ENCODE measurements around the gene TRIM33.
"Not testable (repeated sequence)": the region's sequence is repeated elsewhere in the genome, so short reads cannot be mapped to it uniquely, and the experiment has no call there.

The TRIM33 gene

DNA sequence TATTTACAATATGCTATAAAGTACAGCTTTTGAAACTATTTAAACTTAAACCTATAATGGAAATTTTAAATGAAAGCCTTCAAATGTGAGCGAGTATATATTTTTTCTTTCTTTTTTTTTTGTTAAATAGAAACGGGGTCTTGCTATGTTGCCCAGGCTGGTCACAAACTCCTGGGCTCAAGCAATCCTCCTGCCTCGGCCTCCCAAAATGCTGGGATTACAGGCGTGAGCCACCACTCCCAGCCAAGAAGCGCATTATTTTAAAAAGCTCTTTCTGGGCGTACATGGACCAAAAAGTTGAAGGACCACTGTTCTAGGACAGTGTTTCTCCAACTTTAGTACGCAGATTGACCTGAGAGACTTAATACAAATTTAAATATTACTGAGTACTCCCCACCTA lies 87.5 kb downstream of the TRIM33 start:
- no peak for DNase-seq (ENCODE audit: low read depth in 2 of 2)

GRCh38 chr1:114418948-114419347 lies 92.1 kb downstream of the TRIM33 start:
- not testable (repeated sequence) for DNase-seq (ENCODE audit: low read depth in 2 of 2)

- no peak for DNase-seq (ENCODE audit: low read depth in 2 of 2)
Measured at GRCh38 chr1:114397601-114398000, 113.4 kb downstream of the TRIM33 start.

GRCh38 chr1:114395863-114396262 lies 115.1 kb downstream of the TRIM33 start:
- DNase-seq (ENCODE audit: low read depth in 2 of 2), result no peak

DNA sequence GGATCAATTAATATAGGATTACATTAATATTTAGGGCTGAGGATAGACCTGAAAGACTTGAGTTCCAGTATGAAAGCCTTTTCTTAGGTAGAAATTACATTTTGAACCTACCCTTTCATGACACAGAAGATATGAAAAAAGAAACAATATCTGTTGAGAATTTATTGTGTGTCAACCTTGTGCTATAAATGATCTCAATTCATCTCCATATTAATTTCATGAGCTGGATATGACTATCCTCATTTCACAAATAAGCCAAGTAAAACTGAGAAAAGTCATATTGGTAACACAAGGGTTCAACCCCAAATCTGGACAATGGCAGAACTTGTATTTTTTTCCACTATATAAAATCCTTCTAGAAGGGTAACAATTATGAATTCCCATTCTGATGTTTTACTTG lies 120.0 kb downstream of the TRIM33 start:
- DNase-seq (ENCODE audit: low read depth in 2 of 2), result no peak

GRCh38 chr1:114390361-114390760 lies 120.6 kb downstream of the TRIM33 start:
- no peak for DNase-seq (ENCODE audit: low read depth in 2 of 2)

GRCh38 chr1:114388432-114389003 lies 122.5 kb downstream of the TRIM33 start:
- DNase-seq (ENCODE audit: low read depth in 2 of 2), result no peak

DNA sequence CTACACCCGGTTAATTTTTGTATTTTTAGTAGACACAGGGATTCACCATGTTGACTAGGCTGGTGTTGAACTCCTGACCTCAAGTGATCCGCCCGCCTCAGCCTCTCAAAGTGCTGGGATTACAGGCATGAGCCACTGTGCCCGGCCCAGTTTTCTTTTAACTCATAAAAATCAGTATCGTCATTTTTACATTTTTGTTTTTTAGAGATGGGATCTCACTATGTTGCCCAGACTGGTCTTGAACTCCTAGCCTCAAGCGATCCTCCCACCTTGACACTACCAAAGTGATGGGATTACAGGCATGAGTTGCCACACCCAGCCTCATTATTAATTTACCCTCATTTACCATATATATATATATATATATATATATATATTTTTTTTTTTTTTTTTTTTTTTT lies 123.4 kb downstream of the TRIM33 start:
- not testable (repeated sequence) for DNase-seq (ENCODE audit: low read depth in 2 of 2)

DNA sequence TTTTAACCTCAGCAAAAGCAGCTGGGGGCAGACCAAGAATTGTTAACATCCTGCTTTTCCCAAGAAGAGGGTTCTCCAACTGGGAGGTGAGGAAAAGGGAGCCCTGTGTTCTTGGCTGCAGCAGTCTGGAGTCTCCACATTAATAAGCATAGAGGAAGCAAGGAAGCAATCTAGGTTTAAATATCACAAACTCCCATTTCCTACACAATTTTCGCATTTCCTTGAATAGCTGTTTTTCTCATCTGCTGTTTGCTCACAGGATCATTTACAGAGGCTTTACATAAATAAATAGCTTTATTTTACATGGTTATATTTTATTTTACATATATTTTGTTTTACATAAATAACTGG lies 124.0 kb downstream of the TRIM33 start:
- no peak for DNase-seq (ENCODE audit: low read depth in 2 of 2)

DNA sequence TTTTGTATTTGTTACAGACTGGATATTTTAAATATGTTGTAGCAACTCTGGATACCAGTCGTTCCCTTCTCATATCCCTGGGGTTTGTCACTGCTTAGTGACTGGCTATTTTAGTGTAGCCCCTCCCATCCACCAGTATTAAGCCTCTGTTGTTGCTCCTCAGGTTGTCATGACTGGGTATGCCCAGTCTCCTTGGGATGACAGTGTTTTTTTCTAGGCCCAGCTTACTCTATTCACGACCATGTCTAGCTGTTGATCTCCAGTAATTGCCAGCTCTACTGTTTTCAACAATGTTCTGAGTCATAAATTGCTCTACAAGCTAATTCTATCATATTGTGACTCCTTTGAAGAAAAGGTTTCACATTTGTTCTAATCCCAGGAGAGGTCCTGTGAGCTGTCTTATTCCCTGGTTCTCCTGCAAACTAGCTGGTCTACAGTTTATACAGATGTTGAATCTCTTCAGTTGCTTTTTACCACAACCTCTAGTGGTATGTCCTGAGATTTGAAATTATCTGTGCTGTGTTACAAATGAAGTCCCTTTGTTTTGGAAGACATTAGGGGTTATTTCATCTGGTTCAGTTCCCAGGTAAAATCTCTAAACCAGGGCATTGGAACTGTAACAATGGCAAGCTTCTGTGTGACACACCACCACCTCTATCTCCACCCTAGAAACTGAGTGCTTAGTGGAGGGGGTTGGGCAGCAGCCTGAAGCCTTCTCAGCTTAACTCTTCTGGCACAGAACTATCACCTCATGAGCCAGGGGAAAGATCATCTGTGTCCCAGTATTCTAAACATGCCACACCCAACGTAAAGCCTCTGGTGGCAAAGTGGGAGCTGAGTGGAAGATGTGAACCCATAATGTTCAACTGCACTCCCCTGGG lies 124.6 kb downstream of the TRIM33 start:
- no peak for DNase-seq (ENCODE audit: low read depth in 2 of 2)

- DNase-seq (ENCODE audit: low read depth in 2 of 2), result no peak
Measured at GRCh38 chr1:114384922-114385321, 126.1 kb downstream of the TRIM33 start.

DNA sequence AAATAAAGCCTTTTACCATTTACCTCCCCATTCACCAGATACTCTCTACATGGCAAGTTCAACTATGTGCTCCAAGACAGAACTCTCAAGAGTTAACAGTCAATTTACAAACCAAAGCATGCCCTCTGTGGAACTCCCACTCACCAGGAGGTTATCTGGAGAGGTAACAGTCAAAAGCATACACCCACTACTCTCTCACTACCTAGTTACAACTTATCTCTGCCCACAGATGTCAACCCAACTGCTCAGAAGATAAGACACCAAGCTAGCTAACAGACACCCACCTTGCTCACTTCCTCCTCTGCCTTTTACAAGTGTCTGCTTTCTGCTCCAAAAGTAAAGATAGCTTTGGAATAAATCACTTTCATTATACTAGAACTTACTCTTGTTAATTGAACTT lies 131.0 kb downstream of the TRIM33 start:
- no peak for DNase-seq (ENCODE audit: low read depth in 2 of 2)

- no peak for DNase-seq (ENCODE audit: low read depth in 2 of 2)
Measured at GRCh38 chr1:114379358-114379757, 131.6 kb downstream of the TRIM33 start.

- no peak for DNase-seq (ENCODE audit: low read depth in 2 of 2)
Measured at GRCh38 chr1:114377356-114377755, 133.6 kb downstream of the TRIM33 start.

GRCh38 chr1:114369930-114370329 lies 141.1 kb downstream of the TRIM33 start:
- DNase-seq (ENCODE audit: low read depth in 2 of 2), result no peak

- DNase-seq (ENCODE audit: low read depth in 2 of 2), result not testable (repeated sequence)
Measured at GRCh38 chr1:114369266-114369919, 141.6 kb downstream of the TRIM33 start.

DNA sequence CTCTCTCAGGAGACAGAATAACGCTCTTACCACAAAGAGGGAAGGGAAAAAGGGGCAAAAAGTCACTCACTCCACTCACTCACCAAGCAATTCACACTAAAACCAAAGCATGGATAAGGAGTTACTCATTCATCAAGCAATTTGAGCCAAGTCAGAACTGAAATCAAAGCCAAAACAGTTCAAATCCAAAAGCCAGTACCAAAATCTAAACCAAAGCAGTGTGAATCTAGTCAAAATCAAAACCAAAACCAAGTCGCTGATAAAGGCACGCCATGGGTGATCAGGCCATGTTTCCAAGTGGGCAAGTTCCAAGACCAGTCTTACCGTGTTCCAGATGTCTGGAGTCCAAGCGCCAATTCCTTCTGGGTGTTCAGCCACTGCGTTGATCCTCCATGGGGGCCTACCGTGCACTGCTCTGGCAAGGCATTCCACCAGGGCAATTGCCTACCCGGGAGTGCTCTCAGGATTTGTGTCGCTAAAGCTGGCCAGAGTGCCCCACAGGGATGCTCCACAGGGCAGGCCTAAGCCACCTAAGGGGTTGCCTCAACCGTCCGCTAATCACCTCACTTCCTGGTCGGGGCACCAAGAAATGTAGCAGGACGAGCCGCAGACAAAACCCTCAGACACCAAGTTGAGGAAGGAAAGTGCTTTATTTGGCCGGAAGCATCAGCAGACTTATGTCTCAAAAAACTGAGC lies 142.3 kb downstream of the TRIM33 start:
- no peak for DNase-seq (ENCODE audit: low read depth in 2 of 2)

DNA sequence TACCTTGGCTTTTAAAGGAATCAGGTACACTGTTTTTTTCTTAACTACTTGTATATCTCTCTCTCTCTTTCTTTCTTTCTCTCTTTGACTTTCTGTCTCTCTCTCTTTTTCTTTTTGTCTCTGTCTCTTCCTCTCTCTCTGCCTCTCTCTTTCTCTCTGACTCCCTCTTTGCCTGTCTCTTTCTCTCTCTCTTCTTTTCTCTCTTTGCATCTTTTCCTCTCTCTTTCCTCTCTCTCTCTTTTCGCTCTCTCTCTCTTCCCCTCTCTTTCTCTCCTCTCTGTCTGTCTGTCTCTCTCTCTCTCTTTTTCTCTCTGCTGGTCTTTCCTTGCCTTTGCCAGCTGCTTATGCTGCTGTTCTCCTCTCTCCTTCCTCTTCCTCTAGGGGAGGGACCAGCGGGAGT lies 143.2 kb downstream of the TRIM33 start:
- DNase-seq (ENCODE audit: low read depth in 2 of 2), result no peak

DNA sequence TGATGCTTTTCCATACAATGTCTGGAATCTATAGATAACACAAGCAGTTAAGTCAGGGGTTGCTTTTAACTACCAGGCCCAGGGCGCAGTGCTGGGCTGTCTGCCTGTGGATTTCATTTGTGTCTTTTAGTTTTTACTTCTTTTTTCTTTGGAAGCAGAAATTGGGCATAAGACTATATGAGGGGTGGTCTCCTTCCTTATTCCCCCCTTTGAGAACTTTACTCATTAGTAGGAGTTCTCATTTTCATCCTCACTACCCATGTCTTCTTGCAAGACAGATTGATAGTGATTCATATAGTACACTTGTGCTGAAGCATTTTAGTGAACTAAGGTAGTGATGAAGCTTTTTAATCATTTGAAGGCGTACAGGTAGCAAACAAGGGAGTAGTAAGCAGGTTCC lies 147.8 kb downstream of the TRIM33 start:
- not testable (repeated sequence) for DNase-seq (ENCODE audit: low read depth in 2 of 2)

GRCh38 chr1:114359791-114360190 lies 151.2 kb downstream of the TRIM33 start:
- no peak for DNase-seq (ENCODE audit: low read depth in 2 of 2)

GRCh38 chr1:114355240-114355639 lies 155.8 kb downstream of the TRIM33 start:
- DNase-seq (ENCODE audit: low read depth in 2 of 2), result no peak

GRCh38 chr1:114353262-114353661 lies 157.7 kb downstream of the TRIM33 start:
- no peak for DNase-seq (ENCODE audit: low read depth in 2 of 2)

Measured in activated CD8-positive, alpha-beta memory T cell treated with anti-CD3 and anti-CD28 coated beads for 4 hours (primary cell).